GM18867 (cell line): ENCODE measurements around the gene APOBR.
"Not testable (repeated sequence)": the region's sequence is repeated elsewhere in the genome, so short reads cannot be mapped to it uniquely, and the experiment has no call there.

Experiments used
- ATAC-seq: cut with Tn5 transposase; IDR thresholded peaks from one replicate; pipeline ENCODE4 v1.9.1; 2021; ENCODE audit warnings: mild to moderate bottlenecking, moderate library complexity; ENCODE audit not compliant: unreplicated experiment

The APOBR gene

GRCh38 chr16:28526201-28527099 is 32.0 kb downstream of the APOBR start:
- no peak for ATAC-seq

GRCh38 chr16:28527100-28527785 is 32.8 kb downstream of the APOBR start:
- ATAC-seq: not testable (repeated sequence)

GRCh38 chr16:28527985-28528384 is 33.5 kb downstream of the APOBR start:
- no peak for ATAC-seq

- no peak for ATAC-seq
Observed at GRCh38 chr16:28528463-28528867, 34.0 kb downstream of the APOBR start.

- ATAC-seq: no peak
Observed at GRCh38 chr16:28529124-28529523, 34.7 kb downstream of the APOBR start.

- ATAC-seq: no peak
Observed at GRCh38 chr16:28531777-28532744, 37.6 kb downstream of the APOBR start.

- ATAC-seq: no peak
Observed at GRCh38 chr16:28532940-28533647, 38.7 kb downstream of the APOBR start.

- ATAC-seq: no peak
Observed at GRCh38 chr16:28534542-28535373, 40.3 kb downstream of the APOBR start.

- no peak for ATAC-seq
Observed at GRCh38 chr16:28537076-28537475, 42.6 kb downstream of the APOBR start.

- ATAC-seq: no peak
Observed at GRCh38 chr16:28537964-28538732, 43.7 kb downstream of the APOBR start.

GRCh38 chr16:28538733-28539596 is 44.5 kb downstream of the APOBR start, which contains the start of gene NUPR1:
NUPR1 (minus strand) TSS chr16:28538974; CDS start chr16:28538907, 67 bp downstream.
- ATAC-seq: no peak

GRCh38 chr16:28540346-28540745 is 45.9 kb downstream of the APOBR start:
- ATAC-seq: no peak

GRCh38 chr16:28542646-28543045 is 48.2 kb downstream of the APOBR start:
- ATAC-seq: no peak

- no peak for ATAC-seq
Observed at GRCh38 chr16:28543072-28543471, 48.6 kb downstream of the APOBR start.

- ATAC-seq: no peak
Observed at GRCh38 chr16:28544998-28545397, 50.6 kb downstream of the APOBR start.

- not testable (repeated sequence) for ATAC-seq
Observed at GRCh38 chr16:28545964-28546363, 51.5 kb downstream of the APOBR start.

- no peak for ATAC-seq
Observed at GRCh38 chr16:28546626-28547025, 52.2 kb downstream of the APOBR start.
